HFFc6 (cell line): ENCODE measurements around the gene CUX1. TPM values are rescaled to one million over a fixed set of nuclear protein-coding genes. Genes with fewer than 3 reads are reported as not detected.
A peak's percentile ranks its signal among the peaks of the same experiment; 100 is the strongest.

Experiments used
- DNase-seq: peaks from one replicate; pipeline ENCODE4 v3.0.0-alpha.2; 2018
- H3K27ac Mint-ChIP-seq: 2 replicates; pipeline ENCODE4 v1.8.0; 2020; ENCODE audit warnings: mild to moderate bottlenecking, mixed read lengths
- H3K27me3 Mint-ChIP-seq: 2 replicates; pipeline ENCODE4 v1.8.0; 2021; ENCODE audit warnings: mild to moderate bottlenecking, moderate library complexity, mixed read lengths; ENCODE audit not compliant: insufficient read depth
- H3K36me3 Mint-ChIP-seq: 2 replicates; pipeline ENCODE4 v1.8.0; 2021; ENCODE audit warnings: low read depth, mixed read lengths
- H3K4me1 Mint-ChIP-seq: 2 replicates; pipeline ENCODE4 v1.8.0; 2020; ENCODE audit warnings: low read depth, mixed read lengths
- H3K4me3 Mint-ChIP-seq: 2 replicates; pipeline ENCODE4 v1.8.0; 2020; ENCODE audit warnings: mild to moderate bottlenecking, moderate library complexity, mixed read lengths
- H3K9me3 Mint-ChIP-seq: 2 replicates; pipeline ENCODE4 v1.8.0; 2020; ENCODE audit warnings: mild to moderate bottlenecking, mixed read lengths
- CTCF ChIP-seq: fragments of 200-600 bp; sonication (generic); IDR thresholded peaks from 2 replicates; pipeline ENCODE4 v1.5.0; 2021; ENCODE audit warnings: antibody characterized with exemption, mild to moderate bottlenecking
- total RNA-seq, 6 experiments: library from RNA; stranded (reverse); fragmentation: NEBNext Ultra II Directional; extraction: Animal tissue kit (Norgen Biotek cat#: 25700); gene quantifications; 2 replicates in 1 of 6; 3 replicates in 5 of 6; pipeline ENCODE4 v1.2.3, GENCODE V29; 2021

Gene CUX1
- total RNA-seq, 6 experiments from 2014 or later, result 46.9 to 64.2 (median 51.6) TPM

- peaks cover 13% of the 10 kb centered on the region for H3K4me1 Mint-ChIP-seq
- 0 out of 2 replicates have a peak, but pooled peaks have one; percentile 6 for TF ChIP-seq CTCF
- no peaks in the 10 kb centered on the region for H3K36me3 Mint-ChIP-seq
- H3K27me3 Mint-ChIP-seq, result no peaks in the 10 kb centered on the region; the same call in 1 of the 2 replicates
- no peak overlapping the region for H3K4me3 Mint-ChIP-seq
- no peaks in the 10 kb centered on the region for H3K9me3 Mint-ChIP-seq
- DNase-seq, result no peak
- peak overlapping the region; percentile 24; the same call in 1 of the 2 replicates for H3K27ac Mint-ChIP-seq
Observed at GRCh38 chr7:102220229-102220850, 402.9 kb downstream of the CUX1 start.

- DNase-seq, result peak; percentile 12
- H3K4me1 Mint-ChIP-seq, result peaks cover 13% of the 10 kb centered on the region
- H3K4me3 Mint-ChIP-seq, result peak overlapping the region; percentile 70; the same call in 1 of the 2 replicates
- peak overlapping the region; percentile 70; the same call in 1 of the 2 replicates for H3K27ac Mint-ChIP-seq
- H3K36me3 Mint-ChIP-seq, result no peaks in the 10 kb centered on the region
- no peak for TF ChIP-seq CTCF
- H3K27me3 Mint-ChIP-seq, result no peaks in the 10 kb centered on the region; the same call in 1 of the 2 replicates
- no peaks in the 10 kb centered on the region for H3K9me3 Mint-ChIP-seq
Observed at GRCh38 chr7:102220960-102221800, 403.8 kb downstream of the CUX1 start.

- Mint-ChIP-seq H3K36me3 (no peaks in the 10 kb centered on the region), H3K9me3 (no peaks in the 10 kb centered on the region), H3K27ac (no peak overlapping the region), H3K4me1 (peaks cover 13% of the 10 kb centered on the region), H3K4me3 (no peak overlapping the region), H3K27me3 (no peaks in the 10 kb centered on the region; the same call in 1 of the 2 replicates)
- DNase-seq, result no peak
- no peak for TF ChIP-seq CTCF
Observed at GRCh38 chr7:102221961-102222360, 404.5 kb downstream of the CUX1 start.

- TF ChIP-seq CTCF, result no peak
- Mint-ChIP-seq H3K4me3 (no peak overlapping the region), H3K9me3 (no peaks in the 10 kb centered on the region), H3K36me3 (no peaks in the 10 kb centered on the region), H3K27ac (no peak overlapping the region), H3K4me1 (peaks cover 13% of the 10 kb centered on the region), H3K27me3 (no peaks in the 10 kb centered on the region; the same call in 1 of the 2 replicates)
- DNase-seq, result no peak
Observed at GRCh38 chr7:102222445-102222844, 405.0 kb downstream of the CUX1 start.

GRCh38 chr7:102223184-102223583, 405.8 kb downstream of the CUX1 start:
- H3K36me3 Mint-ChIP-seq, result no peaks in the 10 kb centered on the region
- H3K4me1 Mint-ChIP-seq, result peaks cover 13% of the 10 kb centered on the region
- no peak overlapping the region for H3K4me3 Mint-ChIP-seq
- TF ChIP-seq CTCF, result no peak
- no peak overlapping the region for H3K27ac Mint-ChIP-seq
- no peaks in the 10 kb centered on the region for H3K9me3 Mint-ChIP-seq
- DNase-seq, result no peak
- no peaks in the 10 kb centered on the region; the same call in 1 of the 2 replicates for H3K27me3 Mint-ChIP-seq
